Activated CD8-positive, alpha-beta memory T cell treated with anti-CD3 and anti-CD28 coated beads, Interleukin-2, amount 50 U/mL, for 24 hours (primary cell): Measurements from ENCODE around the gene MARK3.

Experiments
- DNase-seq: peaks from one replicate; pipeline ENCODE4 v3.0.0-alpha.2; 2020; ENCODE audit errors: extremely low read depth

MARK3 gene

GRCh38 chr14:103537175-103537990, 152.2 kb downstream of the MARK3 start:
- no peak for DNase-seq

- no peak for DNase-seq
These were observed 153.3 kb downstream of the MARK3 start for GRCh38 chr14:103538291-103539055.

- no peak for DNase-seq
These were observed 154.0 kb downstream of the MARK3 start for GRCh38 chr14:103539056-103539825.

GRCh38 chr14:103540821-103541708, 155.8 kb downstream of the MARK3 start:
- no peak for DNase-seq

- no peak for DNase-seq
These were observed 156.7 kb downstream of the MARK3 start for GRCh38 chr14:103541709-103542604.

- DNase-seq: no peak
These were observed 157.4 kb downstream of the MARK3 start for GRCh38 chr14:103542605-103543088.

GRCh38 chr14:103543140-103543539, 157.9 kb downstream of the MARK3 start:
- DNase-seq: no peak

GRCh38 chr14:103543721-103544387, 158.6 kb downstream of the MARK3 start:
- DNase-seq: no peak

GRCh38 chr14:103544388-103545218, 159.4 kb downstream of the MARK3 start:
- DNase-seq: no peak

- no peak for DNase-seq
These were observed 160.2 kb downstream of the MARK3 start for GRCh38 chr14:103545219-103545914.

GRCh38 chr14:103545915-103546651, 160.9 kb downstream of the MARK3 start:
- DNase-seq: no peak

- no peak for DNase-seq
These were observed 161.6 kb downstream of the MARK3 start for GRCh38 chr14:103546652-103547454.

- DNase-seq: no peak
These were observed 162.3 kb downstream of the MARK3 start for GRCh38 chr14:103547455-103547940.

GRCh38 chr14:103547941-103548462, 162.8 kb downstream of the MARK3 start:
- no peak for DNase-seq

GRCh38 chr14:103548463-103549351, 163.5 kb downstream of the MARK3 start:
- DNase-seq: no peak
